ENCODE measurements around the gene MNAT1. TPM values are rescaled to one million over a fixed set of nuclear protein-coding genes. Genes with fewer than 3 reads are reported as not detected.

The MNAT1 gene
- total RNA-seq, 1 donor from 2014 or later = 40.3 TPM

DNA sequence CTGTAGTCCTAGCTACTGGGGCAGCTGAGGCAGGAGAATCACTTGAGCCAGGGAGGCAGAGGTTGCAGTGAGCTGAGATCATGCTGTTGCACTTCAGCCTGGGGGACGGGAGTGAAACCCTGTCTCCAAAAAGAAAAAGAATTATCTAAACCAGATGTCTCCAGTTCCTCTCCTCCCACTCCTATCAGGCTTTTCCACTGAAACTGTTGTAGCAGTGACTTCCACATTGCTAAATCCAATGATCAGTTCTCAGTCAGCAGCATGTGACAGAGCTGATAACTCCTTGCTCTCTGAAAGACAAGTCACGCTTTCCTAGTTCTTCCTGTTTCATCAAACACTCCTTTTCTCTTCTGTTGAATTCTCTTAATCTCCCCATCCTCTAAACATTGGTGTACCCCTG is 255.0 kb downstream of the MNAT1 start:
- peaks cover 2% of the 10 kb centered on the region for H3K36me3 ChIP-seq (ENCODE audit: control insufficient read depth, insufficient read depth, low read length)
- TF ChIP-seq, protein P1, sequence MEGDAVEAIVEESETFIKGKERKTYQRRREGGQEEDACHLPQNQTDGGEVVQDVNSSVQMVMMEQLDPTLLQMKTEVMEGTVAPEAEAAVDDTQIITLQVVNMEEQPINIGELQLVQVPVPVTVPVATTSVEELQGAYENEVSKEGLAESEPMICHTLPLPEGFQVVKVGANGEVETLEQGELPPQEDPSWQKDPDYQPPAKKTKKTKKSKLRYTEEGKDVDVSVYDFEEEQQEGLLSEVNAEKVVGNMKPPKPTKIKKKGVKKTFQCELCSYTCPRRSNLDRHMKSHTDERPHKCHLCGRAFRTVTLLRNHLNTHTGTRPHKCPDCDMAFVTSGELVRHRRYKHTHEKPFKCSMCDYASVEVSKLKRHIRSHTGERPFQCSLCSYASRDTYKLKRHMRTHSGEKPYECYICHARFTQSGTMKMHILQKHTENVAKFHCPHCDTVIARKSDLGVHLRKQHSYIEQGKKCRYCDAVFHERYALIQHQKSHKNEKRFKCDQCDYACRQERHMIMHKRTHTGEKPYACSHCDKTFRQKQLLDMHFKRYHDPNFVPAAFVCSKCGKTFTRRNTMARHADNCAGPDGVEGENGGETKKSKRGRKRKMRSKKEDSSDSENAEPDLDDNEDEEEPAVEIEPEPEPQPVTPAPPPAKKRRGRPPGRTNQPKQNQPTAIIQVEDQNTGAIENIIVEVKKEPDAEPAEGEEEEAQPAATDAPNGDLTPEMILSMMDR (IDR thresholded peaks at IDR 0.05; ENCODE audit: insufficient read depth, low read length, severe bottlenecking) = no peak
- no peak for DNase-seq (ENCODE audit: low read depth)
- FAIRE-seq = no peak
- no peak overlapping the region for H3K4me3 ChIP-seq (ENCODE audit: low read depth, low read length)
- H3K27me3 ChIP-seq (ENCODE audit: control insufficient read depth, insufficient read depth, low read length) = no peaks in the 10 kb centered on the region

DNA sequence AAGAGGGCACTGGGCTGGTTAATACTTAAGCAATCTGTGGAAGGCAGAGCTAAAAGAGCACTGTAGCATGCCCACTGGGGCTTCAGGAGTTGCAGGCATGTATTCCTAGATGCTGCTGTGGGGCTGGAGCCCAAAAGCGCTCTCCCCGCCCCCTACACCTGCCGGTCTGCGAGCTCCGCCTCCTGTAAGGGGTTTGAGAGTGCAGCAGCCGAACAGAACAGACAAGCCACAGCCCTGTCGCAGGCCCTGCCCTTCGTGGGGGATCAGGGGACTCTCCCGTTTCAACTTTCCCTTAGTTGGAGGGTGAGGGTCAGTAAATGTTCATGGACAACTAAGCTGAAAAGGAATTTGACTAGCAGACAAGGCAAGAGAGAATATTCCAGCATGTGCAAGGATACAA is 264.1 kb downstream of the MNAT1 start:
- Histone ChIP-seq H3K4me3 (ENCODE audit: low read depth, low read length) (no peak overlapping the region), H3K36me3 (ENCODE audit: control insufficient read depth, insufficient read depth, low read length) (no peaks in the 10 kb centered on the region), H3K27me3 (ENCODE audit: control insufficient read depth, insufficient read depth, low read length) (no peaks in the 10 kb centered on the region)
- DNase-seq (ENCODE audit: low read depth) (no peak), FAIRE-seq (no peak)
- TF ChIP-seq, protein P1 (IDR thresholded peaks at IDR 0.05; ENCODE audit: insufficient read depth, low read length, severe bottlenecking) = no peak

DNA sequence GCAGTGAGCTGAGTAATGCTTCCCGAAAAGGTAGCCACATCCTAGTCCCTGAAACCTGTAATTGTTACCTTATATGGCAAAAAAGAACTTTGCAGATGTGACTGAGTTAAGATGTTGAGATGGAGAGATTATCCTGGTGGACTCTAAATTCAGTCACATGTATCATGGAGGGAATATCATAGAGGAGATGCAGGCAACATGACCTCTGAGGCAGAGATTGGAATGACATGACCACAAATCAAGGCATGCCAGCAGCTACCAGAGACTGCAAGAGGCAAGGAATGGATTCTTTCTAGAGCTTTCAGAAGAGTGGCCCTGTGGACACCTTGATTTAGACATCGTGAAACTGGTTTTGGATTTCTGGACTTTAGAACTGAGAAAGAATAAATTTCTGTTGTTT is 265.0 kb downstream of the MNAT1 start:
- FAIRE-seq = no peak
- H3K27me3 ChIP-seq (ENCODE audit: control insufficient read depth, insufficient read depth, low read length) = no peaks in the 10 kb centered on the region
- no peak for DNase-seq (ENCODE audit: low read depth)
- H3K36me3 ChIP-seq (ENCODE audit: control insufficient read depth, insufficient read depth, low read length) = no peaks in the 10 kb centered on the region
- TF ChIP-seq, protein P1 (IDR thresholded peaks at IDR 0.05; ENCODE audit: insufficient read depth, low read length, severe bottlenecking) = no peak
- no peak overlapping the region for H3K4me3 ChIP-seq (ENCODE audit: low read depth, low read length)

DNA sequence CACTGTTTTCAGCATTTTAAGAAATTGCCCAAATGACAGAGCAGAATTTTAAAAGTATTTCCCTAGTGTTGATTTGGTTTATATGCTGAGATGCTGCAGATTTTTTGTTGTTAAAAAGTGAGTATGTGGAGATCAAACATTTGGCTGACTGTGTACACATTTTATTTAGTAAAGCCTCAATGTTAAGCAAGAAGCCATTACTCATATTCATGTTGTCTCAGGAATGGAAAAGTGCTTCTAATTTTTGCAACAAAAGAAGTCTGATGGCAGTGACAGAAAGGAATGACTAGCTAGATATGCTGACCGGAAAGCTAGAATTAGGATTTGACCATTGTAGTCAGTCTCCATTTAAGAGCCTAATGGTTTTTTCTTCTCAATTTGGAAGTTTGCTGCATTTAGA is 269.0 kb downstream of the MNAT1 start:
- FAIRE-seq = no peak
- TF ChIP-seq, protein P1 (IDR thresholded peaks at IDR 0.05; ENCODE audit: insufficient read depth, low read length, severe bottlenecking) = no peak

DNA sequence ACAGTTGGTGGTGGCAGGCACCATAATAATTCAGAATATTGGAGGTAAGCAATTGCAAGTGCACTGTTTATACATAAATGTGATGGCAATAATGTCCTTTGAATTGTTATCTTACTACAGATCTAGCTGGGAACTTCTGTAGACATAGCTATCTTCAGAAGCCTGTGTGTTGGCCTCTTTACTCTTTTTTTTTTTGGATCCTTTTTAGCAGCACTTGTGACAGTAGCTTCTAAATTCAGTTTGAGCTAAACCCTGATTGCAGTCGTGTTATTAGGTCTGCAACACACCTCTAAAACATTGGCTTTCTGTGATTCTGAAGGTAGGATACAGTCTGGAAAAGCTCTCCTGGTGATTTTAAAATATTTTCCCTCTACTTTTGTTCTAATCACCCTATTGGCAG is 285.0 kb downstream of the MNAT1 start:
- H3K4me3 ChIP-seq (ENCODE audit: low read depth, low read length) = no peak overlapping the region
- TF ChIP-seq, protein P1 (IDR thresholded peaks at IDR 0.05; ENCODE audit: insufficient read depth, low read length, severe bottlenecking) = no peak
- H3K36me3 ChIP-seq (ENCODE audit: control insufficient read depth, insufficient read depth, low read length) = no peaks in the 10 kb centered on the region
- H3K27me3 ChIP-seq (ENCODE audit: control insufficient read depth, insufficient read depth, low read length) = no peaks in the 10 kb centered on the region
- DNase-seq (ENCODE audit: low read depth) (no peak), FAIRE-seq (no peak)

More for the DNA sequence above, 269.0 kb downstream of the MNAT1 start:
- peak; percentile 53 for DNase-seq (ENCODE audit: low read depth)
- Histone ChIP-seq H3K36me3 (ENCODE audit: control insufficient read depth, insufficient read depth, low read length) (no peaks in the 10 kb centered on the region), H3K27me3 (ENCODE audit: control insufficient read depth, insufficient read depth, low read length) (no peaks in the 10 kb centered on the region), H3K4me3 (ENCODE audit: low read depth, low read length) (no peak overlapping the region)

Other genes with a start within 250 kb of the MNAT1 start
- 1.0 and 1.3 TPM in 2 replicates for gene C14orf39, start 248.7 kb upstream of the MNAT1 start, total RNA-seq
- gene SIX6, start 225.6 kb upstream of the MNAT1 start, total RNA-seq = not detected in 2 replicates
- gene SIX1, start 85.3 kb upstream of the MNAT1 start, total RNA-seq = 5.3 and 6.5 TPM in 2 replicates
- gene SIX4, start 10.4 kb upstream of the MNAT1 start, total RNA-seq = 4.7 and 5.8 TPM in 2 replicates
- gene TRMT5, start 246.3 kb downstream of the MNAT1 start, total RNA-seq = 9.6 and 12.1 TPM in 2 replicates
- 16.1 and 22.3 TPM in 2 replicates for gene SLC38A6, start 246.5 kb downstream of the MNAT1 start, total RNA-seq